HG03442 (cell line): Measurements from ENCODE around the gene CCDC27.

ENCODE experiments used
- ATAC-seq: cut with Tn5 transposase; IDR thresholded peaks from one replicate; pipeline ENCODE4 v1.9.1; 2021; ENCODE audit warnings: mild to moderate bottlenecking, moderate library complexity; ENCODE audit not compliant: unreplicated experiment

CCDC27 gene

DNA sequence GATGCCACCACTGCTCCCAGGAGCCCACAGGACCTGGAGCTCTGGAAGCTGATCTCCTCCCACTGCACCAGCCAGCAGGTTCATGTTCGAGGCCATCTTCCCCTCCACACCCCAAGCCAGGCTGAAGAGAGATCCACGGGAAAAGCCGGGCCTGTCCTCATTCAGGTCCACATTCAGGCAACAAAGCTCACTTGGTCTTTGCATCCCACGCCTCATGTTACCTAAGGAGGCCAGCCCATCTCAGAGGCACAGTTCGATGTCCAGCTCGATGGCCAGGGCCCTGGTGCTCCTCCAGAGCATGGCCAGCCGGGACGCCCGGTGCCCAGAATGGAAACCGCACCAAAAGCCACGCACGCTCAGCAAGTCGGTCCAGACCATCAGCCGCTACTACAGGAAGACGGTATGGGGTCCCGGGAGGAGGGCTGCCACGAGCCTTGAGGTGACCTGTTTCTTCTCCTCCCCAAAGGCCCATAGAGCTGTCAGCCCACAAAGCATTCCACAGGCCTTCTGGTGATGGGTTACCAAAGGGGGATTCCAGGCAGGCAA, at the start of gene CCDC27:
CCDC27 (plus strand) TSS at position 51 of the 546 bp plus-strand sequence; CDS start at position 83, 32 bp downstream.
- no peak for ATAC-seq

DNA sequence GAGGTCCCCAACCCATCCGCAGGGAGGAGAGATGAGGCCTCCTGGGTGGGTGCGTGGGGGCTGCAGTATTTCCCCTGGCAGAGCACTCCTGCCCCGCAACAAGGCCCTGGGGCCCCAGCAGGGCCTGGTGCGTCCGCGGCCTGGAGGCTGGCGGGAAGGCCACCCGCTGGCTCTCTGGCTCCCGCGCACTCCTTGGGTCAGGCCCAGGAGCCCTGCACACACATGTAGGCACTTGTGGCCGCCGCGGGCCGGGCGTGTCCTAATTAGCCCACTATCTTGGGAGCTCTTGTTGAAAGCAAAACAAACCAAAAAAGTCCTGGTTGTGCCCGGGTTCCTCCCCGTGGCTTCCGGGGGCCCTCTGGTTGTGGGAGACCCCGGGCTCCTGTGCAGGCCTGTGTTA, 49.7 kb upstream of the CCDC27 start:
- ATAC-seq, result no peak

DNA sequence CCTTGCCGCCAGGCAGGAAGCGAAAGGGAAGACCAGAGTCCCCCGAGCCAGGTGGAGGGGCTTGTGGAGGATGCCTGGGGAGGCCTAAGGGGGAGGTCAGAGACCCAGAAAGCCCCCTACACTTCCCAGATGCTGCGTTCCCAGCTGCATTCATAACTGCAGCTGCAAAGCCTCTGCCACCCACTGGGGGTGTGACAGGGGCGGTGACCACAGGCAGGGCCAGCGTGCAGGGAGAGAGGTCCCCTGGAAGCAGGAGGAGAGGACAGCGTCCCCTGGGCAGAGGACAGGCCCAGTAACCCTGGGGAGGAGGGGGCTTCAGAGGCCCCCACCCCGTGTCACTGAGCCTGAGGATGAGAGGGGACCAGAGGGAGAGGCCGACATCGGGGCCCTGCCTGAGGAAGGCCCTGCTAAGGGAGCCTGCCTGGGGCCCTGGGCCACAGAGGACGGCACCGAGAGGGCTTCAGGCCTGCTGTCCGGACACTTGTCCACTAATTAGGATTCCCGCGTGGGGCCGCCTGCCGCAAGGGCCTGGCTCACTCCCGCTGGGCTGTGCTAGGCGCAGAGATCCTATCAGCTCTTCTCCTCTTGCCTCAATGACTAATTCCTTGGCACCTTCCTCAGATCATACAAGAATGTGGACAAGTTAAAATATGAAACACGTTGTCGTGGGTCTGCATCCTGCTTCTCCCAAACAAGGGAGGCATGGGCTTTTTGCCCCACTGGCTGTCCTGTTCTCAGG, 49.1 kb upstream of the CCDC27 start:
- no peak for ATAC-seq

DNA sequence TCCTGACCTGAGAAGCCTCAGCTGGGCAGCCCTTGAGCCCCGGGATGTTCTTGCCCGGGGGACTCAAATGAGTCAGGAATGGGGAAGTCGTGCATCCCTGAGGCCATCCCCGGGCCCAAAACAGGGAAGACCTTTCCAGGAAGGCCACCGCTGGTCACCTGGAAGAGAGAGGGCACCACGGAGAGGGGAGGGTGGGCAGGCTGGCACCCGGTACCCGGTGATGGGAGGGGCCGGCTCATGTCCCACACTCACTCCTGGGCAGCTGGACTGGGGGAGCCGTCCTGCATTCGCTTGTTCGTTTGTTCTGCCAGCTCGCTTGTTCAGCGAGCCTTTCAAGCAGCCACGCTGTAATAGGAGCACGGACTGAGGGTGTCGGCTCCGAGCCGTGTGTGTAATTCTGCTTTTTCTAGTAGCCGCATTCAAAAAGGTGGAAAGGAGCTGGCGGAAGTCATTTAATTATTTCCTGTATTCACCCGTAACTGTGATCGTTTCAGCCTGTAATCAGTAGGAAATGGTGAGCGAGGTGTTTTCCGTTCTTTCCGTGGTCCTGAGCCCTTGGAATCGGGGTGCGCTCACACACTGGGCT, 48.4 kb upstream of the CCDC27 start:
- no peak for ATAC-seq

DNA sequence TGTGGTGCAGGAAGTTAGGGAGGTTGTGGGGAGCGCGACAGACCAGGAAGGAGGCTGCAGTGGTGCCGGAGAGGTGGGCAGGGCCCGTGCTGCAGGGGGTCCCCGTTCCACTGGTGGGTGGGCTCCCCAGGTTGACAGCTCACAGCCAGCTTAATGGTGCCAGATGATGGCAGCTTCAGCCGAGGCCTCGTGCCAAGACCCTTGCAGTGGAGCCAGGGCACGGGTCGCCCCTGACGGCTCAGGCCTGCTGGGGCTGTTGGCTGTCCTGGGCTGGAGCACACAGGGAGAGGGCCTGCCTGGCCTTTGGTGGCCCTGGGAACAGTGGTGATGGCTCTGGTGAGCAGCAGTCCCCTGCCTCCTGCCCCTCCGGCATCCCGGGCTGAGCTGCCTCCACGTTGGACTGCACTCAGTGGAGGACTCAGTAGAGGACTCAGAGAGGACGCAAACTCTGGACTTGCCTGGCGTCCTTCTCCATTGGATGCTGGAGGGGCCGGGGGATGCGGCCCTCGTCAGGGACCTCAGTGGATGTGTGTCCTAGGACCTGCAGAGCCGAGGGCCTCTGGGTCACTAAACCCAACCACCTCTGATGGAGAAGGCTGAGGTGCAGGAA, 46.8 kb upstream of the CCDC27 start:
- ATAC-seq, result no peak

DNA sequence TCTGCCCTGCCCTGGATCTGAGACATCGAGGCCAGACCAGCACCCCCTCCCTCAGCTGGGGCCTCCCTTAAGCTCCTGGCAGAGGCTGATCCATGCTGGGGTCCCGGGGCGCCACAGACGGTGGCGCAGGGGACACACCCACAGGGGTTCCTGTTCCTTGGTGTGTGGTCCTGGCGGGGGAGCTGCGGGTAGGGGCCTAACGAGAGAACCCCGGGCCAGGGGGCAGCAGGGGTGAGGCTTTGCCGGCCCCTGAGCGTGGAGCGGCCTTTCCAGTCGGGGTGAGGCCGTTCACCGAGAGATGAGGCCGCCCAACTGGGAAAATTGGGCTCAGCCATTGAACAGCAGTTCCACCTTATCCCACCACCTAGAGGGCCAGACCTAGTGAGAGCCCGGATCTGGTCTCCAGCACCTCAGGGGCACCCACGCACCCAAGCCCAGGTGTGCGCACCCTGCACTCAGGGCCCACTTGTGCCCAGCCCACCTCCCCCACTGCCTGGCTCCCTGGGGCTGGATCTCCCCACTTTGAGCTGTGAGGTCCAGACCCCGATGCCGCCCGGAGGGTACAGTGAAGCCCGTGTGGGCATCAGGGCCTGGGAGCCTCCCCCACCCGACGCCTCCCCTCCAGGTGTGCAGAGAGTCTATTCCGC, 45.5 kb upstream of the CCDC27 start:
- ATAC-seq, result no peak

DNA sequence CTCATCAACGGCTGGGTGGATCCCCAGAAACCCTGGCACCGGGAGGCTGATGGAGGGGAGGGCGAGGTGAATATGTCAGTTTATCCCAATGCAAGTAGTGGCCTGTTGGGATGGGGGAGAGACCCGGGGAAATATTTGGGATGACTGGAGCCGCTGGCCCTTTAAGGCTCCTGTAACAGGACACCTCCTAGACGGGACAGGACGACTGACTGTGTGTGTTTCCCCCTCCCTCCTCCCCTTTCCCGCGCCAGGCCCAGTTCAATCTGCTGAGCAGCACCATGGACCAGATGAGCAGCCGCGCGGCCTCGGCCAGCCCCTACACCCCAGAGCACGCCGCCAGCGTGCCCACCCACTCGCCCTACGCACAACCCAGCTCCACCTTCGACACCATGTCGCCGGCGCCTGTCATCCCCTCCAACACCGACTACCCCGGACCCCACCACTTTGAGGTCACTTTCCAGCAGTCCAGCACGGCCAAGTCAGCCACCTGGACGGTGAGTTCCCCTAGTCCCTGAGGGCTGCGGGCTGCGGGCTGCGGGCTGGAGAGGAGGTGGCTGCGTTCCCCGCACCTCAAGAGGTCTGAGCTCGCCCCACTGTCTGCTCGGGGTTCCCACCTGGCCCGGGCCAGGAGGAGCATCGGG, 44.8 kb upstream of the CCDC27 start:
- no peak for ATAC-seq

DNA sequence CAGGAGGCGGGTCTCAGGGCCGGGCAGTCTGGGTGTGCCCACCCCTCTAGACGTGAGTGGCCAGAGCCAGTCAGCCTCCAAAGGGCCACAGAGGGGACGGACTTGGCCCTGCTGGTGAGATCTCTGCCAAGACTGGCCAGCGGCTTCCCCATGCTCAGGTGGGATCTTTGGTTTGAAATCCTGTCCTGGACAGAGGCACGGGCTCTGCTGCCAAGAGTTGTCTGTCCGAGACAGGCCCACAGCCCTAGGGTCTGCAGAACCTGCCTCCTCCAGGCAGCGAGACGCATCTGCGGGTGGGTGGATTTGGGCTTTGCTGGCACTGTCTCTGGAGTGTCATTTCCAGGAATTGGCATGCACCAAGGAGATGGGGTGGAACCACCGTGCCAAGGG, 44.3 kb upstream of the CCDC27 start:
- no peak for ATAC-seq

DNA sequence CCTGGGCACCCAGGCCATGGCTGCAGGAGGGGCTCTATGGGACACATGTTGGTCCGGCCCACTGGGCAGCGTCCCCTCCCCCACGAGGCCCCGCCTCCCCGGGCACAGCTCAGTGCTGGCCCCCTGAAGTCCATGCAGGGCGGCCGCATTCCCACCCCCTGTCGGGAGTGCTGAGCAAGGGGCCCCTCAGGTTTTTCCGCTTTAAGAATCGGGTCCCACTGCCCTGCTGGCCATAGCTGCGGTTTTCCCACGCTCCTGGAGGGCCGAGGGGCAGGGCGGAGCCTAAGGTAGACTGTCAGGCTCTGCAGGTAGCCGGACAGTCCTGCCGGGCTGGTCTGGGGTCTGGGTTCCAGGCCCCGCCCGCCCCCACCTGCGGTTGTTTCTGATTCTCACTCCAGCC, 43.5 kb upstream of the CCDC27 start:
- ATAC-seq, result no peak

DNA sequence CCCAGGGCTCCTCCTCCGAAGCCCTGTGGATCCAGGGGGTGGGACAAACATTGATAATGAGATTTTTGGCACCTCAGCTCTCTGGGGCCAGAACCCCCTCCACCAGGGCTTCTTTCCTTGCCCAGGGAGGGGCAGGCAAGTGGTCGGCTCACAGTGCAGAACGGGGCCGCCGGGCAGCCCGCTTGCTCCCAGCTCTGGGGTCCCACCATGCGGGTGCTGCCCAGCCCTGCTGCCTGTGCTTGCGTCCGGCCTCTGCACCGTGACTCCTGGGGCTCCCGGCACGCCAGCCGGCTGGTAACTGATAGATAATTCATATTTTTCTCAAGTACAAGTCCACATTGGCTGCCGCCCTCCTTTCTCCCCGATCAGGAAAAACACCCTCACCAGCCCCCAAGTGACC, 42.0 kb upstream of the CCDC27 start:
- ATAC-seq, result no peak

DNA sequence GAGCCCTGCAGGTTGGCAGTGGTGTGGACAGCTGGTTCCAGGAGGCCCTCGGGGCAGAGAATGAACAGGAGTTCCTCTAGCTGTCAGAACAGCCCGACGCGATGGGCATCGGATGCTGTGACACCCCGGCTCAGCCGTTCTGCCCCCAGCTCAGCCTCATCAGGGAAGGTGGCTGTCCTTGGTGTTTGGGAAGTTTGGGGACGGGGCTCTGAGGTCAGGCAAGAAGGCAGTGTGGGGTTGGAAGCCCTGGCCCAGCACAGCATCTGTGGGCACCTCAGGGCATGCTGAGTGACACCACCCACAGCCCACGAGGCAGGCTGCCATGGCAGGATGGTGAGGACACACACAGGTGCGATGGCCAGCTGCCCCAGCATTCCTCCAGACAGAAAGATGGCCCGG, 40.9 kb upstream of the CCDC27 start:
- ATAC-seq, result no peak

DNA sequence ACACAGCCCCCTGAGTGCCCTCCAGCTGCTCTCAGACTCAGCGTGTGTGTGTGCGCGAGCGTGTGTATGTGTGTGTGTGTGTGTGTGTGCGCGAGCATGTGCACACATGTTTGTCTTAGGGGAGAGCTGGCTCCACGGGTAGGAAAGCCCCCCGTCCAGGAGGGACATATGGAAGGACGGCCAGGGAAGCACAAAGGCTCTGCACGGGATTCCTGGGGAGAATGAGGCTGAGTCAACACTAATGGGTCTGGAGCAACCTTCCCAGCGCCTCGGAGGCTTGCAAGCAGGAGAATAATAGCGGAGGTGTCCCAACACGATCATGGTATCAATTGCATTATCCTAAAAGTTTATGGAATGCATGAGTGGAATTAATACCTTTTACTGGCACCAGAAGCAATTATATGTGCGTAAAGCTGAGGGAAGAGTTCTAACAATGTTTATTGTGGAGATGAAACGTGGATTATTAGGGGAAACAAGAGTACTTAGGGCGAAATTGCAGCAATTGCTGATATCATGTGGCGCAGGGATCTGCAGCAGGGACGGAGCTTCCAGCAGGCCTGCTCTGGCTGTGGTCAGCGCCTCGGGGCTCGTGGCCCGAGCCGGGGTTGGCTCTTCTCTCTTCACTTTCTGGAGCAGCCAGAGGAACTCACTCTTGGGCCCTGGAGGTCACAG, 40.3 kb upstream of the CCDC27 start:
- ATAC-seq, result no peak

DNA sequence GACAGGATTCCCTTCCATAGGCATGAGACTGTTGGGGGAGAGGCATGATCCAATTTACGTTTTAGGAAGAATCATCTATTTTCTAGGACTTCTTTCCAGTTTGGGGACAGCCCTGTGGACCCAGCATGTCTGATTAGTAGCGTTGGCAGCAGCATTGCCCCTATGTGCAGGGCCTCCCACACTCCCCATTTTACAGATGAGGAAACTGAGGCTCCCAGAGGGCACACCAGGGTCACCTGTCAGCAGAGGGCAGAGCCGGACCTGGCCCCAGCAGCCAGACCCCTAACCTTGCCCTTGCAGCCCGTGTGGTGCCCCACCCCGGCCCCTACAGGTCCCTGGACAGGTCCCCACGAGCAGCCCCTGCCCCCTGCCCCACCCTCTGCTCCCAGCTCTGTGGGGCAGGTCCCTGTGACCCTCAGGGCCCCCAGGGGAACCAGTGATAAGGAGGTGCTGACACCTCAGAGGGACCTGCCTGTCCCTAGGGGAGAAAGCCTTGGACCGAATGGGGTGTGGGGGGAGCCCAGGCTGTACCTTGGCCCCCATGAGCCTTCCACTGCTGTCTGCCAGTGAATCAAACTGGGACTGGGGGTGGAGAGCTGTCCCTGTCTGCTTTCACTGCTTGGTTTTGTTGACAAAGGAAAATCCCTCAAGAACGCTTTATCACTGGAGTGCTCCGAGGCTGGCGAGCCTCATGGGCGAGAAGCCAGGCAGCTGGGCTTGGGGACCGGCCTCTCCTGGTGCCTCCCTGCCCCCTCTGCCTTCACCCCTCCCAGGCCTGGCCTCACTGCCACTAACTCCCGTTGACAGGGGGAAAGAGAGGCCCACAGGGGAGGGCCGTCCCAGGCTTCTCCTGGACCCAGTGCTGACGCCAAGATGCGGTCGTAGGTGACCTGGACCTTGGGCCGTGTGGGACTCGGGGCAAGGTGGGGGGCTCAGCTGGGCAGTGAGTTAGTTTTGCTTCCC, 39.4 kb upstream of the CCDC27 start:
- no peak for ATAC-seq

DNA sequence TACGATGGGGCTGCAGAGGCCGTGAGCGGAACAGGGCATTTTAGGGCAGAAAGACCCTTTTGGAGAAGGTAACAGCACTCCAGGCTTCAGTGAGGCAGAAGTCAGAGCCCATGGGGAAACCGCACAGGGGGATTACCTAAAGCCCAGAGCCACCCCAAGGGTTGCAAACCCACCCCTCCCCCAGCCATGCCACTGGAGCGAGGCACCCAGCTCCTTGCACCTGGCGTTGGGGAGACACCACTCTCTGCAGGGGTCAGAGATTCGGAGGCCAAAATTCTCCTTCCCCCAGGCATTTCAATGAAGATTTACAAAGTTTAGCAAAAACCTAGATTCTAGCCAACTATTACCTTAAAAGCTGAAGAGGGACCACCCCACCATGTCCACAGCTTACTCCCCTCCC, 38.4 kb upstream of the CCDC27 start:
- ATAC-seq, result no peak

DNA sequence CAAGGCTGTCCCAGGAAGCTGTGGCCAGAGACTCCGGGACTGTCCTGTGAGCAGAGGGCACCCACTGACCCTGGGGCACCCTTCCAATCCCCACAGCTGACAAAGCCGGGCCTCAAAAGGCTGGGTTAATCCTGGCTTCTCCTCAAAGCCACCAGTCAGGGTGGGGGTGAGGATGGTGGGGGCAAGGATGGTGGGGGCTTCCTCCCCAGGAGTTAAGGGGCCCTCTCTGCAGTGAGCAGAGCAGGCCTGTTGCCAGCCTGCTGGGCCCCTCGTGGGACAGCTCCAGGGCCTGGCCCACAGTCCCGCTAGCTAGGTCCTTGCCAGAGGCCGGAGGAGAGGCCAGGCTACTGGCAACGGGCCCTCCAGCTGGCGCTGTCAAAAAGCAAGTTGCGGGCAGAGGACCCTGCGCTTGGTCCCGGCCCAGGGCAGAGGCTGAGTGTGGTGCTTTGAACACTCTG, 37.9 kb upstream of the CCDC27 start:
- no peak for ATAC-seq

DNA sequence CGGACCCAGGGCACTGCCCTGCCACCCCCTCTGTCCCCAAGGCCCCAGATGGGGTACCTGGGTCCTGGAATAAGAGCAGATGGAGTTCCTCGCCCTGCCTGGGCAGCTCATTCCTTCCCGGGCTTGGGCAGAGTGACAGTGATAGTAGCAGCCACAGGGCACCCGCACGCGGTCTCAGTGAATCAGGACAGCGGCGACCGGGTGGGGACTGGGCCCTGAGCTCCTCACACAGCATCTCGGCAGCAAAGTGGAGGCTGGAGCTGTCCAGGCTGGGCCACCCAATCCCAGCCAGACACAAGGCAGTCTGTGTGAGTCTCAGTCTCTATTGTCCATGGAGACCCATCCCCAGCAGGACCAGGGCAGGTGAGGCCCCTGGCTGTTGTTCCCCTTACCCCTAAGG, 37.4 kb upstream of the CCDC27 start:
- no peak for ATAC-seq

DNA sequence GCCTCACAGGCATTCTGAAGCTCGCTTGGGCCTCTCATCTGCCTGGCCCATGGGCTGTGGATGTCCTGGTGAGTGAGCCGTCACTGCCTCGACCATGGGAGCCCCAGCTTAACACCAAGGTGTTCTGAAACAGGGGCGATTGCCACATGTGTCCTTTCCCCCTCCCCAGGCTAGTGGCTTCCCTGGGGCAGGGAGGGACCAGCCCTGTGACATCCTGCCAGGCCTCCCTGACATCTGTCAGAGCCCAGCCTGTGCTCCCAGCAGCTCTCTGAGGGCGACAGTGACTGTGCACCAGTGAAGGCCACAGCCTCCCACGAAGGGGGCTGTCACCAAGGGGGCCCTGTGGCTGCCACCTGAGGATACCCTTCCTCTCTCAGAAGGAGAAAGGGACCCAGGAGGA, 35.9 kb upstream of the CCDC27 start:
- ATAC-seq, result no peak

DNA sequence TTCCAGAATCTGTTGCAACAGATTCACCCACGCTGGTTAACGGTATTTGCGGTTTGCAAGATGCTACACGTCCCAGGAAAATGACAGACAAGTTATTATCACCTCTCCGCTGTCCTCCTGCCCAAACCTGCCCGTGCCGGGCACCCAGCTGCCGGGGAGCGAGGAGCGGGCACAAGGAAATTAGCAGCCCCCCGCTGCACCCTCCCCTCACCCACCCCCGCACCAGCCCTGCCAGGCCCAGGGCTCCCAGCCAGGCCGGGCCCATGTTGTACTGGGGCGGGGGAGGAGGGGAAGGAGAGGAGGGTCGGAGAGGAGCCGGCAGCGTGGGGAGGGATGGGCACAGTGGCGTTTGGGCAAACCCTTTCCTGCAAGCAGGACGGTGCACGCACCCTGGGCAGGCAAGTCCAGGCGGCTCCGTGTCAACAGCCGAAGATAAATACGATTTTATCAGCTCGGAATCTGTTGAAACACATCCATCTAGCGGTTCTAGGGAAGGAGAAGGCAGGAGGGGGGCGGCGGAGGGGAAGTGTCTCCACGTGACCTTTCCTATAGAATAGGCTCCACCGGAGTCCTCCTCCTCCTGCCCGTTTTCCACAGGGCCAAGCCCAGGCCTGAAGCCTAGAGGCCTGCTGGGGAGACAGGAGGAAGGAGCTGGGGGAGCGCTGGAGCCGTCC, 35.1 kb upstream of the CCDC27 start:
- no peak for ATAC-seq
